Measurements from ENCODE around the gene COL23A1.

Gene COL23A1

DNA sequence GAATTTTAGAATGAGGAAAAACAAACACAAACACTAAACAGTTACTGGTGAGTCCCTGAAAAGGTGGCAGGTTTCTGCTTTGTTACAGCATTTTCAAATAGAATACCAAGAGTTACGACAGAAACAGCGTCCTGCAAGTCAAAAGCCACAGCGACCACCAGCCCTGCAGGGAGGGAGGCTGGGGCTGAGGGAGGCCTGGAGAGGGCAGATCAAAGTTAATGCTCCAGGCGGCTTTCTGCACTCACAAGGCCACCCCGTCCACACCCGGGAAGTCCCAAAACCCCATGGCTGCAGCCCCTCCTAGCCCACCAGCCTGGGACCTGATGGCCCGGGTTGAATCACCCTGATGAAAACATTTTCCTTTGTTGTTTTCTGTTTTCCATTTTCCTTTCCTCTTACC, 29.3 kb downstream of the COL23A1 start:
- in situ Hi-C loops (cut with HindIII; ENCODE audit: low sequenced_read_pairs): no loop called here

GRCh38 chr5:178557416-178557815, 32.8 kb downstream of the COL23A1 start:
- in situ Hi-C loops (cut with HindIII; ENCODE audit: low sequenced_read_pairs): no loop called here

DNA sequence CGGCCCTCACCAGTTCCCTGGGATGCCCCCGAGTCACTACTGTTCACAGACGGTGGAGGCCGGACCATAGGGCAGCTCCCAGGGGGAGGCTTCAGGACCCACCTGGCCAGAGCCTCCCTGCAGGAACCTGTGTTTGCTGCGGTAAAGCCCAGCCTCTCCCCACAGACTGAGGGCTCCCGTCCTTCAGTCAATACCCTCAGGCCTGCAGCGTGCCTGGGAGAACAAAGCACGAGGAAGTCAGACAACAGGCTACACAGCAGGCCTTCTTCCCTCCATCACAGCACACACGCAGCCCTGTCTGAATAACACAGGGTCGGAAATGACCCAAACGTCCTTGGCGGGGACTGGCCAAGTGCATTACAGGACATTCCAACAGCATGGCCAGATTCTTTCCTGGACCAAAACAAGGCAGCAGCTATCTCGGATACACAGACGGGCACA, 34.4 kb downstream of the COL23A1 start:
- in situ Hi-C loops (cut with HindIII; ENCODE audit: low sequenced_read_pairs): no loop called here

- in situ Hi-C loops (cut with HindIII; ENCODE audit: low sequenced_read_pairs): no loop called here
Observed at GRCh38 chr5:178555005-178555404, 35.2 kb downstream of the COL23A1 start.

- in situ Hi-C loops (cut with HindIII; ENCODE audit: low sequenced_read_pairs): no loop called here
Observed at GRCh38 chr5:178554311-178554710, 35.9 kb downstream of the COL23A1 start.

DNA sequence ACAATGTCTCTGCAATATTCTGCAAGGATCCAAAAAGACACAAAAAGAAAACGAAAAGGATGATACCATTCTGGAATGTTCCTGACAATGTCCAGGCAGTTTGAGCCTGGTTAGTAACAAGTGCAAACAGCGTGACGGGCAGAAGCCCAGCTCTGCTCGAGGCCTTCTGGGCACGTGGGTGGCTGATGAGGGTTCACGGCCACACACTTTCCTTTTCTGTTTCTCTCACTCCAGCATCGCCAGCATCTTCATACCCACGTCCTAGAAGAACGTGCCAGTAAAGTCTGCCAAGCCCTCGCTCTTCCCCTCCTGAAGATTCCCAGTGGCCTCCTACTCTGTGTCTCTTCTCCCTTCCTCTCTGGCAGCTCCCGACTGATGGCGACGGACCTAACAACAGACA, 36.7 kb downstream of the COL23A1 start:
- in situ Hi-C loops (cut with HindIII; ENCODE audit: low sequenced_read_pairs): no loop called here

GRCh38 chr5:178551468-178551867, 38.7 kb downstream of the COL23A1 start:
- in situ Hi-C loops (cut with HindIII; ENCODE audit: low sequenced_read_pairs): no loop called here

DNA sequence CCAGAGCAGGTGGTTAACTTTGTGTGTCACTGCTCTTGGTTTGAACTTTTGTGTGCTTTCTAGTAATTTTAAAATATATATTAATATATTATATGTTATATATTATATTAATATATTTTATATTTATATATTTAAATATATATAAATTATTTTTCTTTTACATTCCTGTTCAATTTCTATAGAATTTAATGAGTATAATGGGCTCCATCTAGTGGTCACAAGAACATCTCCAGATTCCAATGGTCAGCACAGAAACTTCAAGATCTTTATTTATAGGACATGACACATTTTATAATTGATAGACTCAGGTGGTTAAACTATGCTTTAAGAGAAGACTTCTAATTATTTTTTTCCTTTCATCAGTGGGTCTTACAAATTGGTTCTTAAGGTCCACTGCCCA, 39.1 kb downstream of the COL23A1 start:
- in situ Hi-C loops (cut with HindIII; ENCODE audit: low sequenced_read_pairs): no loop called here

DNA sequence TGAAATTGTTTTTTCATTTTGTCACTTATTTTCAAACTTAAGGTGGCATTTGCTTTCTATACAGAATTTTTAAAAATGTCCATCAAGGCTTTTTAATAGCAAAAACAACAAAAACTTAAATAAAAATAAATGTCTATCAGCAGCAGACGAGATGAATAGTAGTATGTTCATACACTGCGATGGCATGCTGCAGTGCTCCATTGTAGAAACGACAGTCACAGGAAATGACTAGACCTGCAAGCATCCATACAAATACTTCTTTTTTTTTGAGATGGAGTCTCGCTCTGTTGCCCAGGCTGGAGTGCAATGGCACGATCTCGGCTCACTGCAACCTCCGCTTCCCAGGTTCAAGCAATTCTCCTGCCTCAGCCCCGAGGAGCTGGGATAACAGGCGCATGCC, 41.4 kb downstream of the COL23A1 start:
- in situ Hi-C loops (cut with HindIII; ENCODE audit: low sequenced_read_pairs): no loop called here

- in situ Hi-C loops (cut with HindIII; ENCODE audit: low sequenced_read_pairs): no loop called here
Observed at GRCh38 chr5:178547753-178548415, 42.3 kb downstream of the COL23A1 start.

DNA sequence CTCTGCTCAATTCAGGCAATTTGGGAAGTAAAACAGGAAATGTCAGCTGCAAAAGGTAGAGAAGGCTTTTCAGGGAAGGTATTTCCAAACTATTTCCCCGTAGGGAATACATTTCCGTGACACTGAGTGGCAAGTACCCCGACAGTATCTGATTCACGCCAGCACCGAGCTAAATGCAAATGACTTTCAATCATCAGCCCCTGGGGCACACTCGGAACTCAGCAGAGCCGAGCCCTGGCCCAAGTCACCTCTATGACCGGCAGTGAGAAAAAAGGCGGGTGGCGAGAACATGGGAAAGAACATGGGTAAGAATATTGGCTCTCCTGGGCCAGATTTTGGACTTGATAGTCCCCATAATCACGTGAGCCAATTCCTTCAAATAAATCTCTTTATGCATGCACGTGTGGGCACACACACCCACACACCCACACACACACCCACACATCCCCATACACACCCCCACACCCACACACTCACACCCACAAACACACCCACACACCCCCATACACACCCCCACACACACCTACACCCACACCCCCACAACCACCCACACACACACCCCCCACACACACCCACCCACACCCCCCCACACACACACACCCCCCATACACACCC, 43.0 kb downstream of the COL23A1 start:
- in situ Hi-C loops (cut with HindIII; ENCODE audit: low sequenced_read_pairs): no loop called here

DNA sequence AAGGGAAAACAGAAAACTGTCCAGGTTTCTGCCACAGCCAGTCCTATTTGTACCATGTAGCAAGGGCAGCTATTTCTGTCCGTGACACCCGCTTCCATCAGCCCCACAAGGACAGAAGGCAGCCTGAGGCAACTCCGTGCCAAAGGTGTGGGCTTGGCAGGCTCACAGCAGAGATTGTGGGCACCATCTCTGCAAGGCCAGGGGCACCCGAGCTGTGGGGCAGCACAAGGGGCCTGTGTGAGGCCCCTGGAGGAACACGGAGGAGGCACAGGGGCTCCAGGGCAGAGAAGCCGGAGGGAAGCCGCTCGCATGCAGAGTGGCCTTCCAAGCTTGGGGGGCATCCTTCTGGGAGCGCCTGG, 43.5 kb downstream of the COL23A1 start:
- in situ Hi-C loops (cut with HindIII; ENCODE audit: low sequenced_read_pairs): no loop called here

GRCh38 chr5:178545941-178546674, 44.1 kb downstream of the COL23A1 start:
- in situ Hi-C loops (cut with HindIII; ENCODE audit: low sequenced_read_pairs): no loop called here

DNA sequence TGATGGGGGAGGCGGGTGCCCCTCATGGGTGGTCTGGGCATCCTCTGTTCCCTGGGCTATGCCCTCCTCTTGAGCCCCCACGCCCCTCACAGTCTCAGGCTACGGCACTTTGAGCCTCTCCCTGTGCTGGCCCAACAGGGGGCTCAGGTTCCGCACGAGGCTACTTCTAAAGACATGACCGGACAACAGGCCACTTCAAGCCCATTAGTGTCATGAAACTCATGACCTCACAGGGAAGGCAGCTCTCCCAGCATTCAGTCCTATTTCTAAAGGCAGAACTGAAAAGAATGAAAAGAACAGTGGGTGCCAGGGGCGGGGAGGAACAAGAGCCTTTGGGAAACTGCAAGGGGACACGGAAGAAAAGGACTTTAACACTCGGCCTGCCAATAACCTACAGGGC, 45.0 kb downstream of the COL23A1 start:
- in situ Hi-C loops (cut with HindIII; ENCODE audit: low sequenced_read_pairs): no loop called here

DNA sequence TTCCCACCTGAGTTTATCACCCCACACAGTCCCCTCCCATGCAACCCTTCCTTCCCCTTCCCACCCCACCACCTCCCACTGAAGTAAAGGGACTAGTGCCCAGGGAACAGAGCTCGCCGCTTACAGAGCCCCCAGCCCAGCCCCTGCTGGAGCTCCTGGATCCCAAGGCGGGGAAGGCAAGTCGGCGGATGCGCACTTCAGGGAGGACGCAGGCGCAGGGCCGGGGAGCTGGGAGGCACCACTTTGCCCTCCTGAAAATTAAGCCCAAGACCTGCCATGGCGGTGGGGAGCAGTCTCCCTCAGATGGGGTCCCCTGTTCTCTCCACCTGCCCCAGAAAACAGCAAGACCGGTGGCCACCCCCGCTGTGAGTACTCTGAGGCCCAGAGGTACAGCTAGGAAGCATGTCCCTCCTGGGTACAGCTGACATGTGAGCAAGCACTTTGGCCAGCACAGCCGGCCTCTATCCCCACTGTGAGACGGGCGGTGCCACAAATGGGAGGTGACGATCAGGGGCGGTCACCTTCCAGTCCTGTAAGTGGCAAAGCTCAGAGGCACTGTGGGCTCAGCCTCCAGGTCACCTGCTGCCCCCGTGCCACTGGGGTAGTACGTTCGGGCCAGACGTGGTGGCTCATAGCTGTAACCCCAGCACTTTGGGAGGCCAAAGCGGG, 45.9 kb downstream of the COL23A1 start:
- in situ Hi-C loops (cut with HindIII; ENCODE audit: low sequenced_read_pairs): no loop called here

DNA sequence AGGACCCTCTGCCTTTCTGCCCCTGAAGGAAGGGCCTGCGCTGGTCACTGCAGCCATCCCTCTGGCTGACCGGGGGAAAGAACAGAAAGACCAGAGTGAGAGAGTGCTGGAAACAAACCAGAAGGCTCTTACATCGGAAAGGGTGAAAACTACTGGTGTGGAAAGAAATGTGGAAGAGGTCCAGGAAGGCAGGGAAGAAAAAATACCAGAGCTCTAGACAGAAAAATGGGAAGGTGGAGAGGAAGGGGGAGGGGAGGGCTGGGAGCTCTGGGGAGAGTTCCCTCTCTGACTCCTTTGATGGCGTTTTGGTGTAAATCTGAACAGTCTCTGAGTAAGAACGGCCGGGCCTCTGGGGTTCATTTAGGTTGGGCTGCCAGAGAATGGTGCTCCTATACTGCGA, 47.7 kb downstream of the COL23A1 start:
- in situ Hi-C loops (cut with HindIII; ENCODE audit: low sequenced_read_pairs): no loop called here

- in situ Hi-C loops (cut with HindIII; ENCODE audit: low sequenced_read_pairs): no loop called here
Observed at GRCh38 chr5:178540526-178540925, 49.7 kb downstream of the COL23A1 start.

DNA sequence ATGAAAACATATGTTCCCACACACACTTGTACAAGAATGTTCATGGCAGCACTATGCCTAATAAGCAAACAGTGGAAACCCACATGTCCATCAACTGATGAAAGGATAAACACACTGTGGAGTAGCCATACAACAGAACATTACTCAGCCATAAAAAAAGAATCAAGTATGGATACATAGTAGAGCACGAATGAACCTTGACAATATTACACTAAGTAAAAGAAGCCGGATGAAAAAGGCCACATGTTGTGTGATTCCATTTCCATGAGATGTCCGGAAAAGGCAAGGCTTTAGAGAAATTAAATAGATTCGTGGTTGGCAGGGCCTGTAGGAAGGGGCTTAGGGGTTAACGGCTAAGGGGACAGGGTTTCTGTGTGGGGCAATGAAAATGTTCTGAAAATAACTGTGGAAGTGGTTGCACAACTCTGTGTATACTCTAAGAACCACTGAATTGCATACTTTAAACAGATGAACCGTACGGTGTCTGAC, 51.4 kb downstream of the COL23A1 start:
- in situ Hi-C loops (cut with HindIII; ENCODE audit: low sequenced_read_pairs): no loop called here

- in situ Hi-C loops (cut with HindIII; ENCODE audit: low sequenced_read_pairs): no loop called here
Observed at GRCh38 chr5:178537467-178538371, 52.5 kb downstream of the COL23A1 start.

All from DLD1 (cell line).